Liver (tissue), 3 donors: Measurements from ENCODE around the gene SPTBN1.

Experiments used
- EGR1 ChIP-seq, 2 donors: IDR thresholded peaks; 2 replicates each; pipeline ENCODE4 v1.6.1; 2016 to 2018; ENCODE audit warnings: antibody characterized with exemption in 2 of 2, low read depth in 2 of 2
- FOXA1 ChIP-seq: IDR thresholded peaks from 2 replicates; pipeline ENCODE4 v1.6.1; 2016; ENCODE audit warnings: antibody characterized with exemption
- GABPA ChIP-seq, 2 donors: IDR thresholded peaks in 1 of 2; conservative IDR thresholded peaks in 1 of 2; 2 replicates each; pipeline ENCODE4 v1.6.1; 2016; ENCODE audit warnings: antibody characterized with exemption in 2 of 2, mild to moderate bottlenecking in 1 of 2, moderate library complexity in 1 of 2
- JUND ChIP-seq, 2 donors: IDR thresholded peaks; 2 replicates each; pipeline ENCODE4 v1.6.1; 2016; ENCODE audit warnings: antibody characterized with exemption in 2 of 2
- RAD21 ChIP-seq, 2 donors: IDR thresholded peaks; 2 replicates each; pipeline ENCODE4 v1.6.1; 2016; ENCODE audit warnings: antibody characterized with exemption in 2 of 2, mild to moderate bottlenecking in 2 of 2
- REST ChIP-seq: IDR thresholded peaks from 2 replicates; pipeline ENCODE4 v1.6.1; 2016; ENCODE audit warnings: antibody characterized with exemption, mild to moderate bottlenecking
- RXRA ChIP-seq, 2 donors: IDR thresholded peaks; 2 replicates each; pipeline ENCODE4 v1.6.1; 2017 to 2018; ENCODE audit warnings: antibody characterized with exemption in 2 of 2, mild to moderate bottlenecking in 1 of 2
- SP1 ChIP-seq: IDR thresholded peaks from 2 replicates; pipeline ENCODE4 v1.6.1; 2018; ENCODE audit warnings: antibody characterized with exemption, mild to moderate bottlenecking
- TAF1 ChIP-seq: conservative IDR thresholded peaks from 2 replicates; pipeline ENCODE4 v1.6.1; 2016; ENCODE audit warnings: antibody characterized with exemption, mild to moderate bottlenecking
- YY1 ChIP-seq: IDR thresholded peaks from 2 replicates; pipeline ENCODE4 v1.6.1; 2016; ENCODE audit warnings: antibody characterized with exemption, mild to moderate bottlenecking
- TF ChIP-seq, protein P1 (sequence below): fragments of 150-350 bp; IDR thresholded peaks from 2 replicates; pipeline ENCODE4 v1.5.1; 2017; ENCODE audit warnings: improper control_type of control experiment, low read depth, low read length; ENCODE audit not compliant: missing input control
- TF ChIP-seq, protein P2 (sequence below): IDR thresholded peaks from 2 replicates; pipeline ENCODE4 v1.6.1; 2016; ENCODE audit warnings: antibody characterized with exemption
- TF ChIP-seq, protein P3 (sequence below): IDR thresholded peaks from 2 replicates; pipeline ENCODE4 v1.6.1; 2016; ENCODE audit warnings: antibody characterized with exemption
- TF ChIP-seq, protein P4 (sequence below): IDR thresholded peaks from 2 replicates; pipeline ENCODE4 v1.6.1; 2016; ENCODE audit warnings: antibody characterized with exemption
- donor health status: healthy.
- donor health status: healthy.

- TF ChIP-seq, protein P1, sequence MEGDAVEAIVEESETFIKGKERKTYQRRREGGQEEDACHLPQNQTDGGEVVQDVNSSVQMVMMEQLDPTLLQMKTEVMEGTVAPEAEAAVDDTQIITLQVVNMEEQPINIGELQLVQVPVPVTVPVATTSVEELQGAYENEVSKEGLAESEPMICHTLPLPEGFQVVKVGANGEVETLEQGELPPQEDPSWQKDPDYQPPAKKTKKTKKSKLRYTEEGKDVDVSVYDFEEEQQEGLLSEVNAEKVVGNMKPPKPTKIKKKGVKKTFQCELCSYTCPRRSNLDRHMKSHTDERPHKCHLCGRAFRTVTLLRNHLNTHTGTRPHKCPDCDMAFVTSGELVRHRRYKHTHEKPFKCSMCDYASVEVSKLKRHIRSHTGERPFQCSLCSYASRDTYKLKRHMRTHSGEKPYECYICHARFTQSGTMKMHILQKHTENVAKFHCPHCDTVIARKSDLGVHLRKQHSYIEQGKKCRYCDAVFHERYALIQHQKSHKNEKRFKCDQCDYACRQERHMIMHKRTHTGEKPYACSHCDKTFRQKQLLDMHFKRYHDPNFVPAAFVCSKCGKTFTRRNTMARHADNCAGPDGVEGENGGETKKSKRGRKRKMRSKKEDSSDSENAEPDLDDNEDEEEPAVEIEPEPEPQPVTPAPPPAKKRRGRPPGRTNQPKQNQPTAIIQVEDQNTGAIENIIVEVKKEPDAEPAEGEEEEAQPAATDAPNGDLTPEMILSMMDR = no peak
- no peak for TF ChIP-seq REST
- TF ChIP-seq, protein P2, sequence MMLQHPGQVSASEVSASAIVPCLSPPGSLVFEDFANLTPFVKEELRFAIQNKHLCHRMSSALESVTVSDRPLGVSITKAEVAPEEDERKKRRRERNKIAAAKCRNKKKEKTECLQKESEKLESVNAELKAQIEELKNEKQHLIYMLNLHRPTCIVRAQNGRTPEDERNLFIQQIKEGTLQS = no peak
- TF ChIP-seq EGR1 (IDR thresholded peaks at IDR 0.05; ENCODE audit: low read depth in 2 of 2) = no peak
- TF ChIP-seq, protein P3, sequence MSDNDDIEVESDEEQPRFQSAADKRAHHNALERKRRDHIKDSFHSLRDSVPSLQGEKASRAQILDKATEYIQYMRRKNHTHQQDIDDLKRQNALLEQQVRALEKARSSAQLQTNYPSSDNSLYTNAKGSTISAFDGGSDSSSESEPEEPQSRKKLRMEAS = no peak
- TF ChIP-seq FOXA1 = no peak
- no peak for TF ChIP-seq TAF1
- TF ChIP-seq YY1 = no peak
- no peak for TF ChIP-seq GABPA (IDR thresholded peaks at IDR 0.05 in 1 of 2, conservative IDR thresholded peaks at IDR 0.05 in 1 of 2)
- TF ChIP-seq, protein P4, sequence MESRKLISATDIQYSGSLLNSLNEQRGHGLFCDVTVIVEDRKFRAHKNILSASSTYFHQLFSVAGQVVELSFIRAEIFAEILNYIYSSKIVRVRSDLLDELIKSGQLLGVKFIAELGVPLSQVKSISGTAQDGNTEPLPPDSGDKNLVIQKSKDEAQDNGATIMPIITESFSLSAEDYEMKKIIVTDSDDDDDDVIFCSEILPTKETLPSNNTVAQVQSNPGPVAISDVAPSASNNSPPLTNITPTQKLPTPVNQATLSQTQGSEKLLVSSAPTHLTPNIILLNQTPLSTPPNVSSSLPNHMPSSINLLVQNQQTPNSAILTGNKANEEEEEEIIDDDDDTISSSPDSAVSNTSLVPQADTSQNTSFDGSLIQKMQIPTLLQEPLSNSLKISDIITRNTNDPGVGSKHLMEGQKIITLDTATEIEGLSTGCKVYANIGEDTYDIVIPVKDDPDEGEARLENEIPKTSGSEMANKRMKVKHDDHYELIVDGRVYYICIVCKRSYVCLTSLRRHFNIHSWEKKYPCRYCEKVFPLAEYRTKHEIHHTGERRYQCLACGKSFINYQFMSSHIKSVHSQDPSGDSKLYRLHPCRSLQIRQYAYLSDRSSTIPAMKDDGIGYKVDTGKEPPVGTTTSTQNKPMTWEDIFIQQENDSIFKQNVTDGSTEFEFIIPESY = no peak
- TF ChIP-seq JUND (IDR thresholded peaks at IDR 0.05) = no peak
- TF ChIP-seq RAD21 (IDR thresholded peaks at IDR 0.05) = no peak
- no peak for TF ChIP-seq SP1
- TF ChIP-seq RXRA (IDR thresholded peaks at IDR 0.05) = no peak
These were observed 26.1 kb upstream of the SPTBN1 start for GRCh38 chr2:54429811-54430551.
